GM12875 (cell line): ENCODE measurements around the gene SMC5.

Experiments
- H3K4me3 ChIP-seq: one replicate; pipeline ENCODE4 v1.5.1; 2011; ENCODE audit warnings: low read depth, low read length, control low read depth
- CTCF ChIP-seq: IDR thresholded peaks from 2 replicates; pipeline ENCODE4 v1.5.1; 2011; ENCODE audit warnings: low read depth, mild to moderate bottlenecking, control low read depth, inconsistent platforms, low read length, moderate library complexity, borderline replicate concordance; ENCODE audit not compliant: insufficient read depth

The SMC5 gene

GRCh38 chr9:70382709-70383605, 124.2 kb downstream of the SMC5 start:
- no peak overlapping the region for H3K4me3 ChIP-seq
- no peak for TF ChIP-seq CTCF

GRCh38 chr9:70385426-70385825, 126.6 kb downstream of the SMC5 start:
- TF ChIP-seq CTCF = no peak

GRCh38 chr9:70387663-70388062, 128.9 kb downstream of the SMC5 start:
- no peak for TF ChIP-seq CTCF
- H3K4me3 ChIP-seq = no peak overlapping the region

More at GRCh38 chr9:70385426-70385825, 126.6 kb downstream of the SMC5 start:
- H3K4me3 ChIP-seq = no peak overlapping the region

GRCh38 chr9:70389188-70389587, 130.4 kb downstream of the SMC5 start:
- no peak for TF ChIP-seq CTCF
- no peak overlapping the region for H3K4me3 ChIP-seq

GRCh38 chr9:70389621-70390266, 131.0 kb downstream of the SMC5 start:
- no peak for TF ChIP-seq CTCF
- no peak overlapping the region for H3K4me3 ChIP-seq

GRCh38 chr9:70390933-70391341, 132.2 kb downstream of the SMC5 start:
- H3K4me3 ChIP-seq = no peak overlapping the region
- TF ChIP-seq CTCF = no peak
